ENCODE data around the gene SLC49A3.

- TF ChIP-seq POLR2A (IDR thresholded peaks at IDR 0.05; ENCODE audit: low read depth, low read length) (no peak), TAF1 (IDR thresholded peaks at IDR 0.05; ENCODE audit: borderline replicate concordance, low read depth, low read length) (no peak), POLR2AphosphoS5 (IDR thresholded peaks at IDR 0.05; ENCODE audit: low read depth, low read length) (no peak)
Observed at GRCh38 chr4:722851-723360, 34.0 kb upstream of the SLC49A3 start.
